ENCODE data around the gene AIPL1. TPM values are rescaled to one million over a fixed set of nuclear protein-coding genes. Genes with fewer than 3 reads are reported as not detected.

Gene AIPL1
- total RNA-seq, 1 experiment from 2014 or later: not detected

DNA sequence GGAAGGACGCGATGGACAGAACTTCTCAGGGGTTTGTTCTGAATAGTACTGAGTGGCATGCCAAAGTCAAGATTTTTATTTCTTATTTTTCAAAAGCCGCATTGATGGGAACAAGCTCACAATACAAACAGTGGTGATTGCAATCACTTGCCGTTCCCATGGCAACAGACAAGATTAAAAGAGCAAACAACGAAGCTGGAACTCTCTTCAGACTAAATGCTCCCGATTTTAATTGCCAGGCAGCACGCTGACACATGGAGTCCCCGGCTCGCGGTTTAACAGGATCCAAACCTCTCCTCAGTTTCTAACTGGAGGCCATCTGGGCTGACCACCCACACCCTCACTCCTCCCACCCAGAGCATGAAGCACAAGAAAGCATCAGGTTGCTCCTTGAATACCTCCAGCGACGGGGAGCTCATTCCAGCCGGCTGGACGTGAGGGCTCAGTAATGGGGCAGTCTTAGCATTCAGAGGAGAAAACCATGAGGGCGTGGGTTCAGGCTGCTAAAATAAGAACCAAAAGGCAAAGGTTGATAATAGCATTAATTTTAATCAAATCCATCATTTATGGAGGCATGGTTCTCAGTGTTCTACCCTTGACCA is 41.5 kb downstream of the AIPL1 start:
- Histone ChIP-seq H3K27me3 (replicated peaks; ENCODE audit: insufficient read depth, low read depth, low read length, poor library complexity) (peaks cover 34% of the 10 kb centered on the region), H3K4me3 (ENCODE audit: low read depth, low read length, poor library complexity, severe bottlenecking) (no peak overlapping the region), H3K36me3 (ENCODE audit: insufficient read depth, low read length, poor library complexity, severe bottlenecking) (no peaks in the 10 kb centered on the region), H3K27ac (ENCODE audit: low read depth, low read length, poor library complexity, severe bottlenecking) (no peak overlapping the region), H3K4me1 (ENCODE audit: insufficient read depth, low read length, poor library complexity, severe bottlenecking) (no peaks in the 10 kb centered on the region), H3K9me3 (ENCODE audit: low read depth, low read length, poor library complexity, severe bottlenecking) (no peaks in the 10 kb centered on the region)
- no TSS peak for BruUV-seq (replicated peaks)
- no peak for TF ChIP-seq EZH2 (IDR thresholded peaks at IDR 0.05; ENCODE audit: borderline replicate concordance, low read depth, low read length, poor library complexity, severe bottlenecking)
- TF ChIP-seq, protein P1, sequence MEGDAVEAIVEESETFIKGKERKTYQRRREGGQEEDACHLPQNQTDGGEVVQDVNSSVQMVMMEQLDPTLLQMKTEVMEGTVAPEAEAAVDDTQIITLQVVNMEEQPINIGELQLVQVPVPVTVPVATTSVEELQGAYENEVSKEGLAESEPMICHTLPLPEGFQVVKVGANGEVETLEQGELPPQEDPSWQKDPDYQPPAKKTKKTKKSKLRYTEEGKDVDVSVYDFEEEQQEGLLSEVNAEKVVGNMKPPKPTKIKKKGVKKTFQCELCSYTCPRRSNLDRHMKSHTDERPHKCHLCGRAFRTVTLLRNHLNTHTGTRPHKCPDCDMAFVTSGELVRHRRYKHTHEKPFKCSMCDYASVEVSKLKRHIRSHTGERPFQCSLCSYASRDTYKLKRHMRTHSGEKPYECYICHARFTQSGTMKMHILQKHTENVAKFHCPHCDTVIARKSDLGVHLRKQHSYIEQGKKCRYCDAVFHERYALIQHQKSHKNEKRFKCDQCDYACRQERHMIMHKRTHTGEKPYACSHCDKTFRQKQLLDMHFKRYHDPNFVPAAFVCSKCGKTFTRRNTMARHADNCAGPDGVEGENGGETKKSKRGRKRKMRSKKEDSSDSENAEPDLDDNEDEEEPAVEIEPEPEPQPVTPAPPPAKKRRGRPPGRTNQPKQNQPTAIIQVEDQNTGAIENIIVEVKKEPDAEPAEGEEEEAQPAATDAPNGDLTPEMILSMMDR (conservative IDR thresholded peaks at IDR 0.05; ENCODE audit: low read depth, low read length): no peak
- POLR2A ChIA-PET (ENCODE audit: low non-redundant PET): no interaction called here
- no peak for DNase-seq (ENCODE audit: low spot score)
- CTCF ChIA-PET: no interaction called here
- intact Hi-C loops (cut with micrococcal nuclease; ENCODE audit: unreplicated experiment): no loop called here

DNA sequence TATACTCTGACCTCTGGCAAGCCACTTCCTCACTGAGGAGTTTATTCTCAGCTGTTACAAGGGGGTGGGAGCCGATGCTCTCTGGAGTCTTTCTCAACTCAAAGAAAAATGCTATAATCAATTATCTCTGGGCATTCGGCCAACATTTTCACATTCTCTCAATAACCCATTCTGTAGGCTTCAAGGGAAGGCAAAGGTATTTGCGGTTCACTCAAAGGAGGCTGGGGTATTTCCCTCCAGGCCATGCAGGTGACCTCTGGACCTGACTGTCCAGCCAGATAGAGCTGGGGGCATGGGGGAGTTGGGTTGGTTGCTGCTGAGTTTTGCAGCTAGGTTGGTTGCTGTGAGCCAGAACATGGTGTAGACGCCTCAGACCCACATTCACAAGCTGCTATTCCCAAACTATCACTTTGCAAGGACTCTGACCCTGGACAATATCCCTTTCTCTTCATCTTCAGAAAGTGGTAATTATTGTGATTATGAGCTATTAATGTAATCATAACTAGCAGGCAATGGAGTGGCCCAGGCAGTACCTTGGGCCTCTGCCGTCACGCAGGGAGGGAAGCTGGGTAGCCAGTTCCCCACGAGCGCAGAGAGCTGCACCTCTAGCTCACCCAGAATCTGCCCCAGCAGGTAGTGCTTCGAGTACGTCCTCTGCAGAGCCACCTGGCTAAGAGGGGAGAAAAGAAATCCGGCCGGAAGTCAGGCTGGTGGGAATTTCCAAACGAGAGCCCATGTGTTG is 42.1 kb downstream of the AIPL1 start:
- peak; percentile 46 for DNase-seq (ENCODE audit: low spot score)
- intact Hi-C loops (cut with micrococcal nuclease; ENCODE audit: unreplicated experiment): no loop called here
- CTCF ChIA-PET: no interaction called here

DNA sequence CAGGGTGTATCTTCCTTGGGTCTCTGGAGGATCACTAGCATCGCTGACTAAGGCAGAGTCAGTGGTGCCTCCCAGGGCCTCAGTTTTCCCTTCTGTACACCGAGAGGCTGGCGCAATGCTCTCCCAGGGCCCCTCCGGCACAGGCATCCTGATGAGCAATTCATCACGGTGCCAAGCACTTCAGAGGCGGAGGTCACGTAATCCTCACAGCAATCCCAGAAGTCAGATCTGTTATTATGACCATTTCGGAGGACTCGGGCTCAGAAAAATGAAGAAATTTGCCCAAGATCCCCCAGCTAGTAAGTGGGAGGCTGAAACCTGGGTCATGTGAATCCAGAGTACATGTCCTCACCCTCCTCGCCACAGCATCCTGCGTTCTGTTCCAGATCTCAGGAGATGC is 46.5 kb downstream of the AIPL1 start:
- no peak for DNase-seq (ENCODE audit: low spot score)
- Histone ChIP-seq H3K27ac (ENCODE audit: low read depth, low read length, poor library complexity, severe bottlenecking) (no peak overlapping the region), H3K9me3 (ENCODE audit: low read depth, low read length, poor library complexity, severe bottlenecking) (no peaks in the 10 kb centered on the region), H3K27me3 (replicated peaks; ENCODE audit: insufficient read depth, low read depth, low read length, poor library complexity) (peaks cover 23% of the 10 kb centered on the region), H3K4me1 (ENCODE audit: insufficient read depth, low read length, poor library complexity, severe bottlenecking) (no peaks in the 10 kb centered on the region), H3K4me3 (ENCODE audit: low read depth, low read length, poor library complexity, severe bottlenecking) (no peak overlapping the region), H3K36me3 (ENCODE audit: insufficient read depth, low read length, poor library complexity, severe bottlenecking) (no peaks in the 10 kb centered on the region)
- CTCF ChIA-PET: no interaction called here
- intact Hi-C loops (cut with micrococcal nuclease; ENCODE audit: unreplicated experiment): no loop called here
- no TSS peak for BruUV-seq (replicated peaks)
- no peak for TF ChIP-seq EZH2 (IDR thresholded peaks at IDR 0.05; ENCODE audit: borderline replicate concordance, low read depth, low read length, poor library complexity, severe bottlenecking)
- TF ChIP-seq, protein P1 (conservative IDR thresholded peaks at IDR 0.05; ENCODE audit: low read depth, low read length): no peak
- POLR2A ChIA-PET (ENCODE audit: low non-redundant PET): no interaction called here

More for the DNA sequence above, 42.1 kb downstream of the AIPL1 start:
- H3K4me3 ChIP-seq (ENCODE audit: low read depth, low read length, poor library complexity, severe bottlenecking): no peak overlapping the region
- no peak overlapping the region for H3K27ac ChIP-seq (ENCODE audit: low read depth, low read length, poor library complexity, severe bottlenecking)
- no TSS peak for BruUV-seq (replicated peaks)
- peaks cover 40% of the 10 kb centered on the region for H3K27me3 ChIP-seq (replicated peaks; ENCODE audit: insufficient read depth, low read depth, low read length, poor library complexity)
- H3K4me1 ChIP-seq (ENCODE audit: insufficient read depth, low read length, poor library complexity, severe bottlenecking): no peaks in the 10 kb centered on the region
- H3K9me3 ChIP-seq (ENCODE audit: low read depth, low read length, poor library complexity, severe bottlenecking): no peaks in the 10 kb centered on the region
- POLR2A ChIA-PET (ENCODE audit: low non-redundant PET): no interaction called here
- no peaks in the 10 kb centered on the region for H3K36me3 ChIP-seq (ENCODE audit: insufficient read depth, low read length, poor library complexity, severe bottlenecking)
- TF ChIP-seq, protein P1 (conservative IDR thresholded peaks at IDR 0.05; ENCODE audit: low read depth, low read length): no peak
- no peak for TF ChIP-seq EZH2 (IDR thresholded peaks at IDR 0.05; ENCODE audit: borderline replicate concordance, low read depth, low read length, poor library complexity, severe bottlenecking)

Data from A673 (cell line).